Endothelial cell of coronary artery (primary cell): ENCODE results near the gene P3R3URF. TPM values are rescaled to one million over a fixed set of nuclear protein-coding genes. Genes with fewer than 3 reads are reported as not detected.

Experiments used
- total RNA-seq: library from RNA; depleted of rRNA; stranded (reverse); fragments of >200 nt; gene quantifications from 2 replicates; pipeline ENCODE4 v1.2.3, GENCODE V29; 2014

P3R3URF gene
- total RNA-seq, result not detected in 2 replicates

GRCh38 chr1:46176211-46176865, at the start of gene P3R3URF:
Gene P3R3URF, minus strand, starts transcription at chr1:46176488. Its CDS starts 17 bp downstream, at chr1:46176471.

GRCh38 chr1:46197964-46198811, 21.9 kb upstream of the P3R3URF start, which contains the start of gene POMGNT1:
Gene POMGNT1, minus strand, starts transcription at chr1:46198434. Its CDS starts 613 bp downstream, at chr1:46197821.

GRCh38 chr1:46174448-46175231, 1.6 kb downstream of the P3R3URF start, which contains the start of gene TSPAN1:
Gene TSPAN1, plus strand, starts transcription at chr1:46175087. Its CDS starts 6,021 bp downstream, at chr1:46181108.

GRCh38 chr1:46132529-46133180, 43.6 kb downstream of the P3R3URF start, which contains the start of gene PIK3R3:
Gene PIK3R3, minus strand, starts transcription at chr1:46132629. Its CDS starts 677 bp downstream, at chr1:46131952.

Other genes starting within 250 kb of the P3R3URF start
- gene PIK3R3, start 43.9 kb downstream of the P3R3URF start, total RNA-seq, result 7.0 and 17.9 TPM in 2 replicates
- gene TSPAN1, start 1.4 kb downstream of the P3R3URF start, total RNA-seq, result 0.45 and 0.56 TPM in 2 replicates
- gene POMGNT1, start 21.9 kb upstream of the P3R3URF start, total RNA-seq, result 29.3 and 48.8 TPM in 2 replicates
- gene LURAP1, start 26.8 kb upstream of the P3R3URF start, total RNA-seq, result 0.81 and 3.6 TPM in 2 replicates
- gene RAD54L, start 71.3 kb upstream of the P3R3URF start, total RNA-seq, result 2.4 and 3.8 TPM in 2 replicates
- gene LRRC41, start 127.1 kb upstream of the P3R3URF start, total RNA-seq, result 45.4 and 60.4 TPM in 2 replicates
- 781 and 845 TPM in 2 replicates for gene UQCRH, start 127.2 kb upstream of the P3R3URF start, total RNA-seq
- 11.5 and 16.3 TPM in 2 replicates for gene NSUN4, start 164.3 kb upstream of the P3R3URF start, total RNA-seq
- gene FAAH, start 217.8 kb upstream of the P3R3URF start, total RNA-seq, result 0.27 and 0.75 TPM in 2 replicates